ENCODE measurements around the gene ALS2CL.

ALS2CL gene

GRCh38 chr3:46706771-46707582 lies 13.5 kb upstream of the ALS2CL start:
- in situ Hi-C loops (cut with MboI; ENCODE audit: low sequenced_read_pairs), result loop anchor here (25.0 kb wide), 2 partner anchors 180 to 655 kb away; partner anchors contain the start of gene PTH1R

GRCh38 chr3:46705751-46706552 lies 12.5 kb upstream of the ALS2CL start:
- in situ Hi-C loops (cut with MboI; ENCODE audit: low sequenced_read_pairs), result loop anchor here (25.0 kb wide), 2 partner anchors 181 to 656 kb away; partner anchors contain the start of gene PTH1R

- in situ Hi-C loops (cut with MboI; ENCODE audit: low sequenced_read_pairs), result loop anchor here (25.0 kb wide), 2 partner anchors 182 to 657 kb away; partner anchors contain the start of gene PTH1R
These were observed 11.6 kb upstream of the ALS2CL start for GRCh38 chr3:46705022-46705530.

- in situ Hi-C loops (cut with MboI; ENCODE audit: low sequenced_read_pairs), result loop anchor here (25.0 kb wide), 2 partner anchors 183 to 658 kb away; partner anchors contain the start of gene PTH1R
These were observed 10.9 kb upstream of the ALS2CL start for GRCh38 chr3:46704346-46704745.

- in situ Hi-C loops (cut with MboI; ENCODE audit: low sequenced_read_pairs), result loop anchor here (25.0 kb wide), 2 partner anchors 184 to 659 kb away; partner anchors contain the start of gene PTH1R
These were observed 9.6 kb upstream of the ALS2CL start for GRCh38 chr3:46703013-46703520.

GRCh38 chr3:46702246-46703012 lies 8.9 kb upstream of the ALS2CL start:
- in situ Hi-C loops (cut with MboI; ENCODE audit: low sequenced_read_pairs), result loop anchor here (25.0 kb wide), 2 partner anchors 185 to 660 kb away; partner anchors contain the start of gene PTH1R

- in situ Hi-C loops (cut with MboI; ENCODE audit: low sequenced_read_pairs), result loop anchor here (25.0 kb wide), 2 partner anchors 186 to 661 kb away; partner anchors contain the start of gene PTH1R
These were observed 7.9 kb upstream of the ALS2CL start, which contains the start of gene TMIE for GRCh38 chr3:46701181-46701939. TSS of gene TMIE (plus strand) at chr3:46701392. CDS start at chr3:46701488, 96 bp downstream.

- in situ Hi-C loops (cut with MboI; ENCODE audit: low sequenced_read_pairs), result loop anchor here (25.0 kb wide), 2 partner anchors 187 to 662 kb away; partner anchors contain the start of gene PTH1R
These were observed 7.3 kb upstream of the ALS2CL start for GRCh38 chr3:46700772-46701171.

GRCh38 chr3:46699676-46700523 lies 6.4 kb upstream of the ALS2CL start:
- in situ Hi-C loops (cut with MboI; ENCODE audit: low sequenced_read_pairs), result loop anchor here (25.0 kb wide), 2 partner anchors 187 to 662 kb away; partner anchors contain the start of gene PTH1R

- in situ Hi-C loops (cut with MboI; ENCODE audit: low sequenced_read_pairs), result no loop called here
These were observed 2.7 kb upstream of the ALS2CL start for GRCh38 chr3:46695962-46696894.

GRCh38 chr3:46695177-46695961 lies 1.9 kb upstream of the ALS2CL start:
- in situ Hi-C loops (cut with MboI; ENCODE audit: low sequenced_read_pairs), result no loop called here

- in situ Hi-C loops (cut with MboI; ENCODE audit: low sequenced_read_pairs), result no loop called here
These were observed 1.0 kb upstream of the ALS2CL start for GRCh38 chr3:46694520-46694919.

GRCh38 chr3:46693892-46694226 lies 380 bp upstream of the ALS2CL start:
- in situ Hi-C loops (cut with MboI; ENCODE audit: low sequenced_read_pairs), result no loop called here

GRCh38 chr3:46692566-46692990 lies 901 bp downstream of the ALS2CL start:
- in situ Hi-C loops (cut with MboI; ENCODE audit: low sequenced_read_pairs), result no loop called here

GRCh38 chr3:46690798-46691197 lies 2.7 kb downstream of the ALS2CL start:
- in situ Hi-C loops (cut with MboI; ENCODE audit: low sequenced_read_pairs), result no loop called here

GRCh38 chr3:46685446-46685845 lies 8.0 kb downstream of the ALS2CL start:
- in situ Hi-C loops (cut with MboI; ENCODE audit: low sequenced_read_pairs), result no loop called here

Measured in HL-60/S4 (cell line).